Measurements from ENCODE around the gene CLPTM1L. TPM values are rescaled to one million over a fixed set of nuclear protein-coding genes. Genes with fewer than 3 reads are reported as not detected.

CLPTM1L gene
- total and polyA plus RNA-seq, 2 donors (not counting 1 experiment from before 2014, with no cell fraction given), result 78.4 to 99.9 TPM

DNA sequence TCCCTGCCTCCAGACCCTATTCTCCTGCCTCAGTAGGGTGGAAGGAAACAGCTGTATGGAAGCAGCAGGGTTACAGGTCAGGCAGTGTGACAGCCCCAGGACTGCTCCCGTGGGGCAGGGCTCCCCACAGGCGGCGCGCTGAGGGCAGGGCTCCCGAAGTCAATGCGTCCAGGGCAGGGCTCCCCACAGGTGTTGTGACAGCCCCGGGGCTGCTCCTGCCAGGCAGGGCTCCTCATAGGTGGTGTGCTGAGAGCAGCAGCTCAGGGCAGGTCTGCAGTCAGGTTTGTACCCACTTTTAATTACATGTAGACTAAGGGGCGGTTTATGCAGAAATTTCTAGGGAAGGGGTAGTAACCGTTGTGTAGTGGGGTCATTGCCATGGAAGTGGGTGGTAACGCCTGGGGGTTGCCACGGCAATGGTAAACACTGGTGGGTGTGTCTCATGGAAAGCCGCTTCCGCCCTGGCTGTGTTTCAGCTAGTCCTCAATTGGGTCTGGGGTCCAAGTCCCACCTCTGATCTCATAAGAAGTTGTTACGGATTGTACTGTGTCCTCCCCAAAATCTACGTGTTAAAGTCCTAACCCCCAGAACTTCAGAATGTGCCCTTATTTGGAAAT, 33.4 kb downstream of the CLPTM1L start:
- Mint-ChIP-seq H3K27ac (no peak overlapping the region), H3K4me1 (peaks cover 43% of the 10 kb centered on the region), H3K27me3 (peaks cover 4% of the 10 kb centered on the region), H3K4me3 (peak overlapping the region; percentile 24), H3K9me3 (ENCODE audit: insufficient read depth) (peaks cover 6% of the 10 kb centered on the region)
- H3K27me3 ChIP-seq (replicated peaks in 1 of 4; ENCODE audit: control extremely low read depth in 1 of 4, control insufficient read depth in 3 of 4, insufficient read depth in 4 of 4, low read length in 3 of 4), result peaks cover 0 to 11% (median 0%) of the 10 kb centered on the region in 4 experiments
- no peaks in the 10 kb centered on the region for H4K20me1 ChIP-seq (ENCODE audit: control insufficient read depth, insufficient read depth, low read length, poor library complexity, severe bottlenecking)
- DNase-seq (no peak), ATAC-seq (ENCODE audit: low read depth) (no peak)
- no peak overlapping the region for H3K4me2 ChIP-seq (replicated peaks; ENCODE audit: low read depth, low read length, poor library complexity, severe bottlenecking)
- POLR2A ChIA-PET, result no interaction called here
- no peaks in the 10 kb centered on the region for H3K36me3 ChIP-seq (replicated peaks in 1 of 2; ENCODE audit: control extremely low read depth in 1 of 2, control insufficient read depth in 1 of 2, extremely low read depth in 1 of 2, insufficient read depth in 2 of 2, low read length in 1 of 2)
- WGBS (ENCODE audit: insufficient coverage), result 65% methylated on average over 7 of the region's 15 CpGs
- no peaks in the 10 kb centered on the region for H3K79me2 ChIP-seq (ENCODE audit: control insufficient read depth, insufficient read depth, low read length)
- no peak overlapping the region for H2AFZ ChIP-seq (ENCODE audit: insufficient read depth, low read depth, low read length, poor library complexity, severe bottlenecking)
- intact Hi-C loops (cut with micrococcal nuclease), result no loop called here
- peaks cover 44 to 45% of the 10 kb centered on the region in 2 donors for H3K4me1 ChIP-seq (ENCODE audit: control insufficient read depth in 2 of 2, insufficient read depth in 2 of 2, low read length in 2 of 2)
- CTCF ChIA-PET, result no interaction called here
- peaks cover 0 to 18% (median 15%) of the 10 kb centered on the region in 3 donors for H3K9me3 ChIP-seq (ENCODE audit: control extremely low read depth in 1 of 3, control insufficient read depth in 2 of 3, insufficient read depth in 1 of 3, low read length in 2 of 3)
- H3K27ac ChIP-seq (ENCODE audit: low read length in 2 of 2), result no peak overlapping the region
- TF ChIP-seq EZH2 (IDR thresholded peaks at IDR 0.05; ENCODE audit: borderline replicate concordance, insufficient read depth, low read depth, low read length, poor library complexity, severe bottlenecking), result no peak
- TF ChIP-seq, protein P1, sequence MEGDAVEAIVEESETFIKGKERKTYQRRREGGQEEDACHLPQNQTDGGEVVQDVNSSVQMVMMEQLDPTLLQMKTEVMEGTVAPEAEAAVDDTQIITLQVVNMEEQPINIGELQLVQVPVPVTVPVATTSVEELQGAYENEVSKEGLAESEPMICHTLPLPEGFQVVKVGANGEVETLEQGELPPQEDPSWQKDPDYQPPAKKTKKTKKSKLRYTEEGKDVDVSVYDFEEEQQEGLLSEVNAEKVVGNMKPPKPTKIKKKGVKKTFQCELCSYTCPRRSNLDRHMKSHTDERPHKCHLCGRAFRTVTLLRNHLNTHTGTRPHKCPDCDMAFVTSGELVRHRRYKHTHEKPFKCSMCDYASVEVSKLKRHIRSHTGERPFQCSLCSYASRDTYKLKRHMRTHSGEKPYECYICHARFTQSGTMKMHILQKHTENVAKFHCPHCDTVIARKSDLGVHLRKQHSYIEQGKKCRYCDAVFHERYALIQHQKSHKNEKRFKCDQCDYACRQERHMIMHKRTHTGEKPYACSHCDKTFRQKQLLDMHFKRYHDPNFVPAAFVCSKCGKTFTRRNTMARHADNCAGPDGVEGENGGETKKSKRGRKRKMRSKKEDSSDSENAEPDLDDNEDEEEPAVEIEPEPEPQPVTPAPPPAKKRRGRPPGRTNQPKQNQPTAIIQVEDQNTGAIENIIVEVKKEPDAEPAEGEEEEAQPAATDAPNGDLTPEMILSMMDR (IDR thresholded peaks at IDR 0.05), result no peak
- no peak overlapping the region for H3K4me3 ChIP-seq (ENCODE audit: control extremely low read depth in 1 of 5, extremely low read depth in 1 of 5, insufficient read depth in 1 of 5, low read depth in 2 of 5, low read length in 4 of 5)
- no peak overlapping the region for H3K9ac ChIP-seq (ENCODE audit: low read length)

DNA sequence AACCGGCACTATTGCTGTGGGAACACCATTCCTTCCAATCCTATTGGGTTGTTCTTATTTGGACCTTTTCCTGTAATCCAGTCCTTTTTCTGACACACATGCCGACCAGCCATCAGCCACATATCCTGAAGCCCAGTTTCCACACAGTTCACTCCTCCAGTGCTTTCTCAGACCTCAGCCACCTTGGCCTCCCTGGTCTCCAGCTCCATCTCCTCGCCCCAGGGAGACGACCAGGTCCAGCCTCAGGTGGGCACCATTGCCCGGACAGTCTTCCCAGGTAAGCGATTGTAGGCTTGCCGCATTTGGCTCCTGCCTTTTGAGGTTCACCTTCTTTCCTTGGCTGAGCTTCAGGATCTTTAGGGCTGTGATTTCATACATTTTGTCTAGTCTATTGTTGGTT, 34.8 kb downstream of the CLPTM1L start:
- Mint-ChIP-seq H3K9me3 (ENCODE audit: insufficient read depth) (peaks cover 6% of the 10 kb centered on the region), H3K4me3 (no peak overlapping the region), H3K27ac (no peak overlapping the region), H3K27me3 (peaks cover 4% of the 10 kb centered on the region), H3K4me1 (peaks cover 29% of the 10 kb centered on the region)
- Histone ChIP-seq H4K20me1 (ENCODE audit: control insufficient read depth, insufficient read depth, low read length, poor library complexity, severe bottlenecking) (no peaks in the 10 kb centered on the region), H2AFZ (ENCODE audit: insufficient read depth, low read depth, low read length, poor library complexity, severe bottlenecking) (no peak overlapping the region), H3K9ac (ENCODE audit: low read length) (no peak overlapping the region), H3K9me3 (ENCODE audit: control extremely low read depth in 1 of 3, control insufficient read depth in 2 of 3, insufficient read depth in 1 of 3, low read length in 2 of 3) (peaks cover 0 to 18% (median 15%) of the 10 kb centered on the region in 3 donors), H3K4me3 (ENCODE audit: control extremely low read depth in 1 of 5, extremely low read depth in 1 of 5, insufficient read depth in 1 of 5, low read depth in 2 of 5, low read length in 4 of 5) (no peak overlapping the region), H3K4me1 (ENCODE audit: control insufficient read depth in 2 of 2, insufficient read depth in 2 of 2, low read length in 2 of 2) (peaks cover 30 to 31% of the 10 kb centered on the region in 2 donors), H3K79me2 (ENCODE audit: control insufficient read depth, insufficient read depth, low read length) (no peaks in the 10 kb centered on the region), H3K27me3 (replicated peaks in 1 of 4; ENCODE audit: control extremely low read depth in 1 of 4, control insufficient read depth in 3 of 4, insufficient read depth in 4 of 4, low read length in 3 of 4) (peaks cover 0 to 11% (median 0%) of the 10 kb centered on the region in 4 experiments), H3K36me3 (replicated peaks in 1 of 2; ENCODE audit: control extremely low read depth in 1 of 2, control insufficient read depth in 1 of 2, extremely low read depth in 1 of 2, insufficient read depth in 2 of 2, low read length in 1 of 2) (no peaks in the 10 kb centered on the region), H3K4me2 (replicated peaks; ENCODE audit: low read depth, low read length, poor library complexity, severe bottlenecking) (no peak overlapping the region), H3K27ac (ENCODE audit: low read length in 2 of 2) (no peak overlapping the region)
- intact Hi-C loops (cut with micrococcal nuclease), result no loop called here
- WGBS (ENCODE audit: insufficient coverage), result 98% methylated on average over 7 of the region's 7 CpGs
- ChIA-PET POLR2A (no interaction called here), CTCF (interaction anchor here (0.6 to 1.0 kb wide), 2 partner anchors 19 to 26 kb away, joined by 3 read pairs; no protein-coding TSS in a partner anchor)
- DNase-seq, result no peak
- no peak for ATAC-seq (ENCODE audit: low read depth)
- no peak for TF ChIP-seq EZH2 (IDR thresholded peaks at IDR 0.05; ENCODE audit: borderline replicate concordance, insufficient read depth, low read depth, low read length, poor library complexity, severe bottlenecking)
- TF ChIP-seq, protein P1 (IDR thresholded peaks at IDR 0.05), result no peak
